Lower leg skin (tissue), 4 donors: ENCODE data around the gene CDK17. TPM values are rescaled to one million over a fixed set of nuclear protein-coding genes. Genes with fewer than 3 reads are reported as not detected.

Experiments used
- DNase-seq, 2 donors: peaks; one replicate each; pipeline ENCODE4 v3.0.0-alpha.2; 2019; ENCODE audit warnings: low spot score in 2 of 2
- H3K4me3 ChIP-seq: fragments of 200-600 bp; sonication (generic); 2 replicates; pipeline ENCODE4 v1.5.1; 2017; ENCODE audit warnings: mild to moderate bottlenecking, low read depth; ENCODE audit not compliant: poor library complexity, severe bottlenecking
- CTCF ChIP-seq, 3 donors: fragments of 450-650 bp; IDR thresholded peaks; one replicate each; pipeline ENCODE4 v1.5.1; 2016; ENCODE audit warnings: antibody characterized with exemption in 3 of 3, mild to moderate bottlenecking in 3 of 3, moderate library complexity in 2 of 3
- POLR2A ChIP-seq, 2 donors: fragments of 450-650 bp; IDR thresholded peaks; one replicate each; pipeline ENCODE4 v1.6.1; 2016 to 2017; ENCODE audit warnings: antibody characterized with exemption in 2 of 2, mild to moderate bottlenecking in 1 of 2, moderate library complexity in 1 of 2
- WGBS, 2 donors: methylation state at CpG; one replicate each; pipeline ENCODE4 v1.1.5; 2018; 5-methylcytosine and 5-hydroxymethylcytosine counted together
- intact Hi-C: fragments of 100-400 bp; cut with DNase I; formaldehyde crosslinking; loops from one replicate; pipeline ENCODE4 v1.15.0; 2023; ENCODE audit warnings: low total_unique reads
- total RNA-seq, 4 donors: library from RNA; depleted of rRNA; stranded (reverse); fragments of >200 nt; gene quantifications; one replicate each; pipeline ENCODE4 v1.1.0, GENCODE V29; 2016

Gene CDK17
- total RNA-seq: 10 to 100 TPM; 27.3 to 41.9 (median 30.8) TPM

GRCh38 chr12:96399919-96400630, at the start of gene CDK17:
TSS of gene CDK17 (minus strand) at chr12:96400439. CDS start at chr12:96334836, 65,603 bp downstream.
- DNase-seq: peak; percentile 60 to 96
- WGBS, 2 donors: 0% methylated on average over 85 of the region's 112 CpGs; no CpG with 5 or more reads in 1 of the 2 donors
- TF ChIP-seq CTCF (IDR thresholded peaks at IDR 0.05) (no peak), POLR2A (IDR thresholded peaks at IDR 0.05) (no peak)
- intact Hi-C loops: loop anchor here (10.0 kb wide), 1 partner anchor 335 kb away; no protein-coding TSS in a partner anchor
- peak within 1 kb of the TSS; percentile 89 for H3K4me3 ChIP-seq

- no peak for DNase-seq
- no peak overlapping the region for H3K4me3 ChIP-seq
- intact Hi-C loops: no loop called here
- TF ChIP-seq CTCF (IDR thresholded peaks at IDR 0.05) (no peak), POLR2A (IDR thresholded peaks at IDR 0.05) (no peak)
- WGBS, 2 donors: 86 to 88% methylated on average over 3 of the region's 3 CpGs
These were observed 48.1 kb upstream of the CDK17 start for GRCh38 chr12:96448300-96448699.

GRCh38 chr12:96447256-96447655, 47.0 kb upstream of the CDK17 start:
- WGBS, 2 donors: 86 to 91% methylated on average over 3 of the region's 3 CpGs
- no peak for DNase-seq
- intact Hi-C loops: no loop called here
- no peak for TF ChIP-seq POLR2A (IDR thresholded peaks at IDR 0.05)
- TF ChIP-seq CTCF (IDR thresholded peaks at IDR 0.05): no peak
- H3K4me3 ChIP-seq: no peak overlapping the region

- 57 to 58% methylated on average over 6 of the region's 6 CpGs for WGBS, 2 donors
- TF ChIP-seq POLR2A (IDR thresholded peaks at IDR 0.05) (no peak), CTCF (IDR thresholded peaks at IDR 0.05) (no peak)
- intact Hi-C loops: no loop called here
- no peak overlapping the region for H3K4me3 ChIP-seq
- no peak for DNase-seq
These were observed 45.7 kb upstream of the CDK17 start for GRCh38 chr12:96445691-96446583.

- no peak for DNase-seq
- no peak overlapping the region for H3K4me3 ChIP-seq
- intact Hi-C loops: no loop called here
- TF ChIP-seq CTCF (IDR thresholded peaks at IDR 0.05) (no peak), POLR2A (IDR thresholded peaks at IDR 0.05) (no peak)
- WGBS, 2 donors: 95 to 96% methylated on average over 10 of the region's 10 CpGs
These were observed 44.2 kb upstream of the CDK17 start for GRCh38 chr12:96444399-96444798.
